Neuronal stem cell (in vitro differentiated cells): Measurements from ENCODE around the gene SERPINB4.

Source experiments
- DNase-seq: peaks from one replicate; pipeline ENCODE4 v3.0.0-alpha.2; 2013; ENCODE audit warnings: low spot score
- H2AFZ ChIP-seq: one replicate; pipeline ENCODE4 v1.6.1; 2013; ENCODE audit warnings: mild to moderate bottlenecking, low read length, inconsistent platforms
- H2AK5ac ChIP-seq: 2 replicates; pipeline ENCODE4 v1.6.1; 2013; ENCODE audit warnings: low read depth, mild to moderate bottlenecking, inconsistent platforms, low read length, moderate library complexity, mixed read lengths
- H2BK120ac ChIP-seq: 2 replicates; pipeline ENCODE4 v1.6.1; 2013; ENCODE audit warnings: low read depth, mild to moderate bottlenecking, inconsistent platforms, low read length, moderate library complexity, mixed read lengths
- H2BK12ac ChIP-seq: one replicate; pipeline ENCODE4 v1.6.1; 2013; ENCODE audit warnings: low read length, inconsistent platforms
- H2BK15ac ChIP-seq: 2 replicates; pipeline ENCODE4 v1.6.1; 2013; ENCODE audit warnings: mild to moderate bottlenecking, low read length, inconsistent platforms, mixed read lengths
- H2BK5ac ChIP-seq: one replicate; pipeline ENCODE4 v1.6.1; 2013; ENCODE audit warnings: inconsistent platforms, mild to moderate bottlenecking, low read length, moderate library complexity
- H3K14ac ChIP-seq: one replicate; pipeline ENCODE4 v1.6.1; 2013; ENCODE audit warnings: low read length, inconsistent platforms
- H3K18ac ChIP-seq: 2 replicates; pipeline ENCODE4 v1.6.1; 2013; ENCODE audit warnings: low read length, inconsistent platforms
- H3K23ac ChIP-seq: 2 replicates; pipeline ENCODE4 v1.6.1; 2013; ENCODE audit warnings: low read depth, mild to moderate bottlenecking, mixed read lengths, low read length, inconsistent platforms; ENCODE audit not compliant: poor library complexity
- H3K27ac ChIP-seq: replicated peaks from 3 replicates; pipeline ENCODE4 v1.5.1; 2013; ENCODE audit warnings: low read length, inconsistent platforms
- H3K27me3 ChIP-seq, 3 experiments: 2 replicates each; pipeline ENCODE4 v1.6.1; 2013; ENCODE audit warnings: low read length in 3 of 3, mild to moderate bottlenecking in 2 of 3, inconsistent platforms in 1 of 3, low read depth in 1 of 3, mixed read lengths in 1 of 3, moderate library complexity in 1 of 3; ENCODE audit not compliant: control insufficient read depth in 3 of 3, insufficient read depth in 3 of 3
- H3K36me3 ChIP-seq, 2 donors: replicated peaks in 1 of 2; 2 replicates each; pipeline ENCODE4 v1.6.1; 2013; ENCODE audit warnings: low read length in 2 of 2; ENCODE audit not compliant: control insufficient read depth in 2 of 2, insufficient read depth in 2 of 2
- H3K4ac ChIP-seq: 2 replicates; pipeline ENCODE4 v1.6.1; 2013; ENCODE audit warnings: inconsistent platforms, mild to moderate bottlenecking, low read length, moderate library complexity
- H3K4me1 ChIP-seq, 2 donors: 1 replicate in 1 of 2; 2 replicates in 1 of 2; pipeline ENCODE4 v1.6.1; 2013; ENCODE audit warnings: low read length in 2 of 2, low read depth in 1 of 2; ENCODE audit not compliant: control insufficient read depth in 2 of 2, insufficient read depth in 1 of 2
- H3K4me2 ChIP-seq: one replicate; pipeline ENCODE4 v1.6.1; 2013; ENCODE audit warnings: mild to moderate bottlenecking, low read length, inconsistent platforms; ENCODE audit not compliant: insufficient read depth, poor library complexity, severe bottlenecking
- H3K4me3 ChIP-seq, 2 donors: 2 replicates each; pipeline ENCODE4 v1.5.1; 2013; ENCODE audit warnings: low read length in 2 of 2, mild to moderate bottlenecking in 2 of 2, inconsistent platforms in 1 of 2, moderate library complexity in 1 of 2
- H3K79me1 ChIP-seq: one replicate; pipeline ENCODE4 v1.6.1; 2013; ENCODE audit warnings: low read depth, mild to moderate bottlenecking, inconsistent platforms, low read length, moderate library complexity
- H3K9ac ChIP-seq: one replicate; pipeline ENCODE4 v1.6.1; 2013; ENCODE audit warnings: mild to moderate bottlenecking, low read depth, low read length, inconsistent platforms; ENCODE audit not compliant: poor library complexity
- H3K9me3 ChIP-seq, 2 donors: replicated peaks in 1 of 2; 2 replicates each; pipeline versions ENCODE3 to v1.6.1; 2013; ENCODE audit warnings: low read length in 2 of 2, mild to moderate bottlenecking in 2 of 2, inconsistent platforms in 1 of 2, low read depth in 1 of 2, mixed read lengths in 1 of 2, moderate library complexity in 1 of 2; ENCODE audit not compliant: control insufficient read depth in 2 of 2, insufficient read depth in 1 of 2
- H4K8ac ChIP-seq: one replicate; pipeline ENCODE4 v1.6.1; 2013; ENCODE audit warnings: low read depth, mild to moderate bottlenecking, inconsistent platforms, low read length, moderate library complexity
- H4K91ac ChIP-seq: one replicate; pipeline ENCODE4 v1.6.1; 2013; ENCODE audit warnings: low read length, low read depth, mild to moderate bottlenecking, inconsistent platforms; ENCODE audit not compliant: poor library complexity
- WGBS, 2 donors: extraction: QIAGEN DNeasy Blood & Tissue Kit; methylation state at CpG; one replicate each; pipeline ENCODE4 v1.1.7; 2013; ENCODE audit warnings: missing lambda C conversion rate in 2 of 2, mixed read lengths in 1 of 2; ENCODE audit not compliant: insufficient read length in 2 of 2, insufficient replicate concordance in 1 of 2; ENCODE audit errors: extremely low coverage in 2 of 2; 5-methylcytosine and 5-hydroxymethylcytosine counted together

Gene SERPINB4

GRCh38 chr18:63617915-63618234, 26.2 kb downstream of the SERPINB4 start:
- Histone ChIP-seq H3K9me3 (no peaks in the 10 kb centered on the region), H3K4ac (no peak overlapping the region), H4K91ac (no peak overlapping the region), H3K23ac (no peak overlapping the region), H2AFZ (no peak overlapping the region), H3K4me2 (no peak overlapping the region), H4K8ac (no peak overlapping the region), H2BK120ac (no peak overlapping the region), H3K14ac (no peak overlapping the region), H3K4me3 (no peak overlapping the region), H3K27me3 (no peaks in the 10 kb centered on the region), H3K18ac (no peak overlapping the region), H2BK15ac (no peak overlapping the region), H2BK5ac (no peak overlapping the region), H3K79me1 (no peaks in the 10 kb centered on the region), H3K36me3 (no peaks in the 10 kb centered on the region), H3K4me1 (no peaks in the 10 kb centered on the region), H2BK12ac (no peak overlapping the region), H3K27ac (no peak overlapping the region), H2AK5ac (no peak overlapping the region), H3K9ac (no peak overlapping the region)
- no peak for DNase-seq
- WGBS, 2 donors: 100% methylated on average over 1 of the region's 2 CpGs

- no peak for DNase-seq
- Histone ChIP-seq H3K9me3 (no peaks in the 10 kb centered on the region), H2AK5ac (no peak overlapping the region), H3K4me2 (no peak overlapping the region), H3K79me1 (no peaks in the 10 kb centered on the region), H3K9ac (no peak overlapping the region), H4K91ac (no peak overlapping the region), H3K14ac (no peak overlapping the region), H3K18ac (no peak overlapping the region), H4K8ac (no peak overlapping the region), H3K23ac (no peak overlapping the region), H2BK12ac (no peak overlapping the region), H3K36me3 (no peaks in the 10 kb centered on the region), H3K27me3 (no peaks in the 10 kb centered on the region), H2BK120ac (no peak overlapping the region), H3K4me3 (no peak overlapping the region), H3K4me1 (no peaks in the 10 kb centered on the region), H2BK15ac (no peak overlapping the region), H3K4ac (no peak overlapping the region), H2BK5ac (no peak overlapping the region), H3K27ac (no peak overlapping the region), H2AFZ (no peak overlapping the region)
- WGBS, 2 donors: no CpG with 5 or more reads among the region's 3 CpGs
These were observed 26.8 kb downstream of the SERPINB4 start for GRCh38 chr18:63617049-63617914.

- Histone ChIP-seq H3K4me3 (no peak overlapping the region), H3K79me1 (no peaks in the 10 kb centered on the region), H3K36me3 (no peaks in the 10 kb centered on the region), H3K9me3 (no peaks in the 10 kb centered on the region), H2BK12ac (no peak overlapping the region), H3K4me1 (no peaks in the 10 kb centered on the region), H4K91ac (no peak overlapping the region), H3K27me3 (no peaks in the 10 kb centered on the region), H2BK5ac (no peak overlapping the region), H3K4ac (no peak overlapping the region), H3K4me2 (no peak overlapping the region), H3K18ac (no peak overlapping the region), H4K8ac (no peak overlapping the region), H3K23ac (no peak overlapping the region), H2BK15ac (no peak overlapping the region), H2AK5ac (no peak overlapping the region), H2BK120ac (no peak overlapping the region), H3K9ac (no peak overlapping the region), H2AFZ (no peak overlapping the region), H3K14ac (no peak overlapping the region), H3K27ac (no peak overlapping the region)
- DNase-seq: no peak
- WGBS, 2 donors: no CpG with 5 or more reads among the region's 4 CpGs
These were observed 30.6 kb downstream of the SERPINB4 start for GRCh38 chr18:63613420-63613819.

- Histone ChIP-seq H3K4ac (no peak overlapping the region), H3K27ac (no peak overlapping the region), H3K9me3 (no peaks in the 10 kb centered on the region), H3K4me3 (no peak overlapping the region), H3K9ac (no peak overlapping the region), H3K36me3 (no peaks in the 10 kb centered on the region), H2AK5ac (no peak overlapping the region), H3K18ac (no peak overlapping the region), H3K27me3 (no peaks in the 10 kb centered on the region), H3K4me1 (no peaks in the 10 kb centered on the region), H4K91ac (no peak overlapping the region), H2BK12ac (no peak overlapping the region), H2BK5ac (no peak overlapping the region), H2BK15ac (no peak overlapping the region), H3K14ac (no peak overlapping the region), H2BK120ac (no peak overlapping the region), H4K8ac (no peak overlapping the region), H3K79me1 (no peaks in the 10 kb centered on the region), H3K4me2 (no peak overlapping the region), H2AFZ (no peak overlapping the region), H3K23ac (no peak overlapping the region)
- no peak for DNase-seq
- WGBS, 2 donors: no CpG with 5 or more reads among the region's 3 CpGs
These were observed 37.5 kb downstream of the SERPINB4 start for GRCh38 chr18:63606526-63606925.
